GM23248 (cell line): Measurements from ENCODE around the gene MAPK8IP3.

Experiments used
- EZH2 ChIP-seq: fragments of 200-600 bp; sonication (generic); IDR thresholded peaks from 2 replicates; pipeline ENCODE4 v1.6.1; 2018; ENCODE audit warnings: antibody characterized with exemption, mild to moderate bottlenecking; ENCODE audit not compliant: insufficient read depth, poor library complexity, severe bottlenecking
- EZH2phosphoT487 ChIP-seq: fragments of 200-600 bp; sonication (generic); IDR thresholded peaks from 2 replicates; pipeline ENCODE4 v1.6.1; 2018; ENCODE audit warnings: antibody characterized with exemption, moderate library complexity, mild to moderate bottlenecking, low read depth; ENCODE audit not compliant: insufficient read depth

DNA sequence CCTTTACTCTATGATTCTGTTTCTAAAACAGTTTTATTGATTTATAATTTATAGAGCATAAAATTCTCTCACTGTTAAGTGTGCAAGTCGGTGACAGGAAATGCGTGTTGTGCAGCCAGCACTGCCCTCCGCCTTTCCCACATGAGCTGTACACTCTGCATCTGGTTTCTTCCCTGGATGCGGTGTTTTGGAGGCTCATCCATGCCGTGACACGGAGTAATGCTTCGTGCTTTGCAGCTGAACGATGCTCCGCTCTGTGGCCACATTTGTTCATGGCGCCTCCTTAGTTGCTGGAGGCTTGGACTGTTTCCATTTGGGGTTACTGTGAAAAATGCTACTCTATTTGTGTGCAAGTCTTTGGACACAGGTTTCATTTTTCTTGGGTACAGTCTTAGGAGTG lies 94.7 kb downstream of the MAPK8IP3 start:
- TF ChIP-seq EZH2phosphoT487: no peak
- TF ChIP-seq EZH2: no peak
